HepG2 (cell line): Measurements from ENCODE around the gene GK. TPM values are rescaled to one million over a fixed set of nuclear protein-coding genes. Genes with fewer than 3 reads are reported as not detected.

ENCODE experiments used
- ATAC-seq: fragments of 200-7000 bp; cut with Tn5 transposase; 3 replicates; pipeline ENCODE4 v1.9.1; 2020; ENCODE audit warnings: mild to moderate bottlenecking, moderate library complexity
- BruUV-seq: library from RNA; stranded (reverse); fragments of 400-500 nt; replicated peaks from 2 replicates; lab custom pipeline; 2021; lab: Mats Ljungman, UMichigan
- CTCF ChIA-PET: fragments of 300-600 bp; formaldehyde crosslinking; extraction: SDS; loops from one replicate; lab custom pipeline; 2021; ENCODE audit warnings: low total read pairs, inconsistent platforms, low intra/inter-chr PET ratio; lab: Yijun Ruan, JAX
- POLR2A ChIA-PET: fragments of 350-600 bp; sonication (Branson Sonifier 250); formaldehyde crosslinking; loops from one replicate; lab custom pipeline; 2020; ENCODE audit warnings: antibody characterized with exemption, inconsistent platforms; lab: Yijun Ruan, JAX
- DNase-seq: peaks from one replicate; pipeline ENCODE4 v3.0.0-alpha.2; 2015; ENCODE audit warnings: low spot score
- FAIRE-seq: peaks from 3 replicates; lab custom pipeline; 2011; peaks lifted over from hg19 to GRCh38; lab: Jason Lieb, UNC
- H2AFZ ChIP-seq: one replicate; pipeline ENCODE4 v1.6.1; 2011; ENCODE audit warnings: low read length, inconsistent platforms
- H3K27ac ChIP-seq: fragments of 300-600 bp; 3 replicates; pipeline ENCODE4 v1.8.0; 2011; ENCODE audit warnings: mixed run types, mild to moderate bottlenecking, mixed read lengths, low read length, inconsistent platforms; ENCODE audit not compliant: insufficient read depth; ENCODE audit errors: extremely low read length
- H3K27me3 ChIP-seq, 2 experiments: fragments of 200-600 bp in 1 of 2; 2 replicates in 1 of 2; 3 replicates in 1 of 2; pipeline versions ENCODE4 v1.6.0 to v1.8.0; 2011; ENCODE audit warnings: low read length in 2 of 2, mild to moderate bottlenecking in 2 of 2, moderate library complexity in 2 of 2, inconsistent platforms in 1 of 2; ENCODE audit not compliant: insufficient read depth in 2 of 2, control insufficient read depth in 1 of 2
- H3K36me3 ChIP-seq, 2 experiments: fragments of 200-600 bp in 1 of 2; replicated peaks in 1 of 2; 2 replicates in 1 of 2; 3 replicates in 1 of 2; pipeline versions ENCODE4 v1.5.1 to v1.8.0; 2011; ENCODE audit warnings: low read length in 2 of 2, inconsistent platforms in 1 of 2; ENCODE audit not compliant: insufficient read depth in 2 of 2, control insufficient read depth in 1 of 2
- H3K4me1 ChIP-seq: 2 replicates; pipeline ENCODE4 v1.5.1; 2012; ENCODE audit warnings: low read length, inconsistent platforms; ENCODE audit not compliant: insufficient read depth
- H3K4me2 ChIP-seq: 2 replicates; pipeline ENCODE4 v1.6.0; 2011; ENCODE audit warnings: low read depth, low read length, inconsistent platforms
- H3K4me3 ChIP-seq, 3 experiments: fragments of 200-600 bp in 1 of 3; sonication (generic), shearing (Covaris generic) in 1 of 3; replicated peaks in 1 of 3; 2 replicates each; pipeline ENCODE4 v1.5.1; 2011 to 2016; ENCODE audit warnings: low read length in 3 of 3, inconsistent platforms in 2 of 3, low read depth in 2 of 3, mild to moderate bottlenecking in 2 of 3, control low read depth in 1 of 3, mixed read lengths in 1 of 3; ENCODE audit not compliant: insufficient read depth in 1 of 3
- H3K79me2 ChIP-seq: one replicate; pipeline ENCODE4 v1.6.1; 2011; ENCODE audit warnings: low read length, inconsistent platforms; ENCODE audit not compliant: insufficient read depth
- H3K9ac ChIP-seq: 2 replicates; pipeline ENCODE4 v1.6.0; 2011; ENCODE audit warnings: mild to moderate bottlenecking, low read depth, low read length, inconsistent platforms; ENCODE audit not compliant: insufficient read depth
- H3K9me3 ChIP-seq: 2 replicates; pipeline ENCODE4 v1.5.1; 2012; ENCODE audit warnings: mild to moderate bottlenecking, low read length
- H4K20me1 ChIP-seq: 2 replicates; pipeline ENCODE4 v1.6.0; 2011; ENCODE audit warnings: inconsistent platforms, mild to moderate bottlenecking, low read length, moderate library complexity; ENCODE audit not compliant: insufficient read depth
- ARNT ChIP-seq: fragments of 450-650 bp; IDR thresholded peaks from 2 replicates; pipeline ENCODE4 v1.6.1; 2017
- CEBPB ChIP-seq: IDR thresholded peaks from 2 replicates; pipeline ENCODE4 v1.6.1; 2011; ENCODE audit warnings: low read depth, low read length, improper control_type of control experiment, borderline replicate concordance
- CEBPG ChIP-seq: IDR thresholded peaks from 2 replicates; pipeline ENCODE4 v1.6.1; 2016
- HMGXB4 ChIP-seq, 2 experiments: sonication (generic) in 1 of 2; formaldehyde crosslinking in 1 of 2; IDR thresholded peaks; 2 replicates each; pipeline versions ENCODE4 v1.4.0 to v1.6.1; 2018 to 2020; ENCODE audit warnings: missing genetic modification reagents in 2 of 2, borderline replicate concordance in 1 of 2, low read depth in 1 of 2, mild to moderate bottlenecking in 1 of 2, missing biosample characterization in 1 of 2
- NR1H2 ChIP-seq: sonication (generic); formaldehyde crosslinking; IDR thresholded peaks from 2 replicates; pipeline ENCODE4 v1.8.1; 2022; ENCODE audit warnings: low read depth, missing genetic modification reagents, borderline replicate concordance
- NR2F2 ChIP-seq: IDR thresholded peaks from 2 replicates; pipeline ENCODE4 v1.6.1; 2012; ENCODE audit warnings: low read depth, inconsistent platforms, borderline replicate concordance
- POLR2A ChIP-seq, 2 experiments: IDR thresholded peaks; 2 replicates each; pipeline ENCODE4 v1.6.1; 2011; ENCODE audit warnings: low read depth in 2 of 2, low read length in 2 of 2, mild to moderate bottlenecking in 1 of 2, moderate library complexity in 1 of 2; ENCODE audit not compliant: insufficient read depth in 1 of 2
- POLR2AphosphoS2 ChIP-seq: IDR thresholded peaks from 2 replicates; pipeline ENCODE4 v1.6.1; 2011; ENCODE audit warnings: low read depth, low read length, improper control_type of control experiment
- POLR2G ChIP-seq: fragments of 200-400 bp; formaldehyde crosslinking; IDR thresholded peaks from 2 replicates; pipeline ENCODE4 v1.6.1; 2018; ENCODE audit warnings: mild to moderate bottlenecking, low read depth, low read length, moderate library complexity
- RBFOX2 ChIP-seq: fragments of 200-400 bp; formaldehyde crosslinking; IDR thresholded peaks from 2 replicates; pipeline ENCODE4 v1.6.1; 2017; ENCODE audit warnings: low read depth, mild to moderate bottlenecking, low read length
- SMARCC2 ChIP-seq: fragments of 450-650 bp; IDR thresholded peaks from 2 replicates; pipeline ENCODE4 v1.6.1; 2017; ENCODE audit warnings: antibody characterized with exemption, mild to moderate bottlenecking
- ZEB1 ChIP-seq: IDR thresholded peaks from 2 replicates; pipeline ENCODE4 v1.6.1; 2012; ENCODE audit warnings: mild to moderate bottlenecking, low read depth, inconsistent platforms; ENCODE audit not compliant: insufficient replicate concordance
- ZNF274 ChIP-seq: sonication (generic); formaldehyde crosslinking; IDR thresholded peaks from 2 replicates; pipeline ENCODE4 v1.5.1; 2020; ENCODE audit warnings: mild to moderate bottlenecking, missing genetic modification reagents
- ZNF33A ChIP-seq: sonication (generic); formaldehyde crosslinking; IDR thresholded peaks from 2 replicates; pipeline ENCODE4 v1.5.1; 2020; ENCODE audit warnings: missing genetic modification reagents, mild to moderate bottlenecking, moderate library complexity, borderline replicate concordance
- WGBS: methylation state at CpG from one replicate; pipeline ENCODE4 v1.1.6; 2017; ENCODE audit warnings: low lambda C conversion rate; 5-methylcytosine and 5-hydroxymethylcytosine counted together
- in situ Hi-C: cut with HindIII; loops from 2 replicates; pipeline ENCODE4 v1.10.0; 2017; ENCODE audit warnings: low pct_unique_long_range_greater_than_20kb; ENCODE audit not compliant: extremely low pct_ligation_motif_present
- intact Hi-C: fragments of 100-400 bp; cut with micrococcal nuclease; formaldehyde crosslinking; loops from one replicate; pipeline ENCODE4 v1.10.0; 2022; ENCODE audit not compliant: unreplicated experiment
- polyA plus RNA-seq, 8 experiments: library from polyadenylated mRNA; depleted of rRNA in 3 of 8; stranded (reverse) in 7 of 8; unstranded in 1 of 8; fragments of >200 nt; fragmentation: Illumina TruSeq in 4 of 8; extraction: Trizol in 4 of 8; gene quantifications; 2 replicates each; pipeline versions ENCODE4 v1.2.1 to v1.2.3, GENCODE V29; 2011 to 2016; ENCODE audit warnings: low read depth in 4 of 8, missing spikeins in 1 of 8, mixed read lengths in 1 of 8; ENCODE audit not compliant: insufficient read depth in 1 of 8
- total RNA-seq, 5 experiments: library from RNA; depleted of rRNA; stranded (reverse); fragments of >200 nt; fragmentation: Illumina TruSeq; extraction: Trizol; gene quantifications; 2 replicates each; pipeline ENCODE4 v1.2.3, GENCODE V29; 2016; ENCODE audit warnings: low read depth in 1 of 5

GK gene
- total and polyA plus RNA-seq, 2 of the 13 experiments (the other 11 are each of a cell fraction or from before 2014, with no cell fraction given), result 64.2 to 265 TPM

DNA sequence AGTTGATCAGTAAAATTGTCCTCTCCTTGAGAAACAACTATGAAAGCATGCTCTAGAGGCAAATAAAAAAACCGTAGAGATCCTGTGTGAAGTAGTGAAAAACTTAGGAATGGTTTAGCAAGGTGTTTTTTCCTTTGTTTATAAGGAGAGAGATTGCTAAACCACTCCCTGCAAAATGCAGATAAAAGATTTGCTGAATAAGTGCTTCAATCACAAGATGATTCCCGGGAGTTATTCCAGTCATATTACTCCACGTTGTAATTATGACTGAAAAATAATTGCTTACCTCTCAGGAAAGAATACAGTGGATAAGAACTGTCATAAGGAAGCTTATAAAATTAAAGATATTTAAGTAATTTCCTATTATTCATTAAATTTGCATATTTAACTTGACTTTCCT, 2.8 kb downstream of the GK start:
- H3K79me2 ChIP-seq, result peaks cover 55% of the 10 kb centered on the region
- 0 out of 2 replicates have a peak, but pooled peaks cover under 1% of the 10 kb centered on the region for H4K20me1 ChIP-seq
- 60% methylated on average over 3 of the region's 3 CpGs for WGBS
- peak overlapping the region; percentile 88 for H3K27ac ChIP-seq
- peak overlapping the region; percentile 83 for H3K4me2 ChIP-seq
- FAIRE-seq, result peak; percentile 65
- intact Hi-C loops (no loop called here), in situ Hi-C loops (no loop called here)
- H3K9ac ChIP-seq, result peak overlapping the region; percentile 98; the same call in 1 of the 2 replicates
- BruUV-seq, result no TSS peak
- CTCF ChIA-PET, result no interaction called here
- peak; percentile 9; the same call in 1 of the 2 replicates for TF ChIP-seq RBFOX2
- no peak for TF ChIP-seq ZNF33A (CRISPR knock-in tag)
- peak overlapping the region; percentile 84 to 95 (median 92); a peak in 5 of 6 replicates for H3K4me3 ChIP-seq
- no peak overlapping the region for H2AFZ ChIP-seq
- no peak for ATAC-seq
- peaks cover 63% of the 10 kb centered on the region for H3K4me1 ChIP-seq
- no peaks in the 10 kb centered on the region for H3K9me3 ChIP-seq
- no peaks in the 10 kb centered on the region; a peak in 1 of 5 replicates for H3K27me3 ChIP-seq
- POLR2A ChIA-PET, result interaction anchor here (0.7 to 4.8 kb wide), 3 partner anchors 13 to 28 kb away, joined by 3 to 37 read pairs (median 3); no protein-coding TSS in a partner anchor
- no peak for DNase-seq
- 0 out of 5 replicates have a peak, but pooled peaks cover 0 to 2% of the 10 kb centered on the region in 2 experiments for H3K36me3 ChIP-seq

DNA sequence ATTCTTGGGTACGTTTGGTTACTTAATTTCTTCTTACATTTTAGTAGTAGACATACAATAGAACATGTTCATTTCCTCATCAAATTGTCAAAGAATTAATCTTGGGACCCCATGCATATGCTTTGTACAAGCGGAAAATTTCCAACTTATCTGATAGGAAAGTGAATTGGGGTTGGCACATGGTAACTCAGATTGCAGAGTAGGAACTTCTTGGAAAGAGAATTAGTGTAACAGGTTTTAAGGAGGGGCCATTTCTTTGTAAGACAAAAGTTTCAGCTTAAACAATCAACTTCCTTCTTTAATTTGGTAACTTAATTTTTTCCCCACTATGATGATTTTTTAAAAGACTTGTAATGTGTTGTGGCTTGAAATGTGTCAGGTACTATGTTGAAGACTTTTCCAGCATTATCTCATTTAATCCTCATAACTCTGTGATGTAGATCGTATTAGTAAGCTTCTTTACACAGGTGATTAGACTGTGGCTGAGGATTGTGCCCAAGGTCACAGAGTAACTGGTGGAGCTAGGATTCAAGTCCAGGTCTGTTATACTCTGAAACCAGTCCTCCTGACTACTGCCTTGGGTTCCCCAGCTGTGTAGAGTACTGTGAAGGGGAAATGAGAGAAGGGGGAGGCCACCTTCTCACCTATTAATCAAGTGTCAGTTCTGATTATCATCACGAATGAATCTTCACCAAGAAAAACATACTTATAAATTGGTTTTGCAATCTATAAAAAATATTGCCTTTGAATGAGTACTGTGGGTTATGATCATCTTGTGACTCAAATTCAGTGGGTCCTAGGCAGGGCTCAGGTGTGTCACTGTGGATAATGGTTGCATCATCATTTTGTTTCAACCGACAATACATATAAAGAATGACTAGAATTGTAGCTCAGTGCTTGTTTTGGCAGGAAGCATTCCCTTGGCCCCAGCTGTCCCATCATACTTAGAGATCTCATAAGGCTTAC, 4.3 kb downstream of the GK start:
- H3K36me3 ChIP-seq, result 0 out of 5 replicates have a peak, but pooled peaks cover 0 to 2% of the 10 kb centered on the region in 2 experiments
- intact Hi-C loops (no loop called here), in situ Hi-C loops (no loop called here)
- H3K4me2 ChIP-seq, result peak overlapping the region; percentile 25
- peak; percentile 23 for FAIRE-seq
- H3K27ac ChIP-seq, result peak overlapping the region; percentile 43
- DNase-seq, result no peak
- H3K9me3 ChIP-seq, result no peaks in the 10 kb centered on the region
- WGBS, result 81% methylated on average over 5 of the region's 5 CpGs
- 0 out of 2 replicates have a peak, but pooled peaks cover 9% of the 10 kb centered on the region for H4K20me1 ChIP-seq
- POLR2A ChIA-PET, result interaction anchor here (1.7 kb wide), 1 partner anchor 14 kb away, joined by 3 read pairs; no protein-coding TSS in a partner anchor
- H3K27me3 ChIP-seq, result no peaks in the 10 kb centered on the region; a peak in 1 of 5 replicates
- no peak overlapping the region for H2AFZ ChIP-seq
- no peak overlapping the region for H3K4me3 ChIP-seq
- no TSS peak for BruUV-seq
- CTCF ChIA-PET, result no interaction called here
- peaks cover 59% of the 10 kb centered on the region for H3K79me2 ChIP-seq
- ATAC-seq, result no peak
- 0 out of 2 replicates have a peak overlapping the region, but pooled peaks have one; percentile 49 for H3K9ac ChIP-seq
- peaks cover 57% of the 10 kb centered on the region for H3K4me1 ChIP-seq
- TF ChIP-seq ZEB1 (no peak), POLR2AphosphoS2 (no peak), NR2F2 (no peak), CEBPB (peak; percentile 46; the same call in 1 of the 2 replicates), NR1H2 (no peak), SMARCC2 (no peak), CEBPG (CRISPR knock-in tag) (peak; percentile 42; the same call in 1 of the 2 replicates), ZNF274 (CRISPR knock-in tag) (no peak), POLR2A (IDR thresholded peaks at IDR 0.05; ENCODE audit: insufficient read depth in 1 of 2, low read depth in 2 of 2, low read length in 2 of 2) (0 out of 4 replicates have a peak, but pooled peaks of 1 of the 2 experiments have one; percentile 32), HMGXB4 (CRISPR knock-in tag; IDR thresholded peaks at IDR 0.05; ENCODE audit: borderline replicate concordance in 1 of 2, low read depth in 1 of 2) (no peak), ARNT (no peak), RBFOX2 (peak; percentile 66; the same call in 1 of the 2 replicates), POLR2G (peak; percentile 56)
